Uterus (tissue), 2 donors: ENCODE data around the gene AGTR2.

ENCODE experiments used
- POLR2A ChIP-seq, 2 donors: fragments of 450-650 bp; IDR thresholded peaks; one replicate each; pipeline ENCODE4 v1.6.1; 2016; ENCODE audit warnings: antibody characterized with exemption in 2 of 2, mild to moderate bottlenecking in 1 of 2, moderate library complexity in 1 of 2
- TF ChIP-seq, protein P1 (sequence below), 4 experiments: fragments of 200-600 bp in 2 of 4; fragments of 450-650 bp in 2 of 4; sonication (generic) in 2 of 4; IDR thresholded peaks; one replicate each; pipeline ENCODE4 v1.5.1; 2016 to 2019; ENCODE audit warnings: antibody characterized with exemption in 4 of 4, mild to moderate bottlenecking in 2 of 4, moderate library complexity in 1 of 4

DNA sequence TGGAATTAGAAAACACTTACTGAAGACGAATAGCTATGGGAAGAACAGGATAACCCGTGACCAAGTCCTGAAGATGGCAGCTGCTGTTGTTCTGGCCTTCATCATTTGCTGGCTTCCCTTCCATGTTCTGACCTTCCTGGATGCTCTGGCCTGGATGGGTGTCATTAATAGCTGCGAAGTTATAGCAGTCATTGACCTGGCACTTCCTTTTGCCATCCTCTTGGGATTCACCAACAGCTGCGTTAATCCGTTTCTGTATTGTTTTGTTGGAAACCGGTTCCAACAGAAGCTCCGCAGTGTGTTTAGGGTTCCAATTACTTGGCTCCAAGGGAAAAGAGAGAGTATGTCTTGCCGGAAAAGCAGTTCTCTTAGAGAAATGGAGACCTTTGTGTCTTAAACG, 2.4 kb downstream of the AGTR2 start:
- TF ChIP-seq, protein P1, sequence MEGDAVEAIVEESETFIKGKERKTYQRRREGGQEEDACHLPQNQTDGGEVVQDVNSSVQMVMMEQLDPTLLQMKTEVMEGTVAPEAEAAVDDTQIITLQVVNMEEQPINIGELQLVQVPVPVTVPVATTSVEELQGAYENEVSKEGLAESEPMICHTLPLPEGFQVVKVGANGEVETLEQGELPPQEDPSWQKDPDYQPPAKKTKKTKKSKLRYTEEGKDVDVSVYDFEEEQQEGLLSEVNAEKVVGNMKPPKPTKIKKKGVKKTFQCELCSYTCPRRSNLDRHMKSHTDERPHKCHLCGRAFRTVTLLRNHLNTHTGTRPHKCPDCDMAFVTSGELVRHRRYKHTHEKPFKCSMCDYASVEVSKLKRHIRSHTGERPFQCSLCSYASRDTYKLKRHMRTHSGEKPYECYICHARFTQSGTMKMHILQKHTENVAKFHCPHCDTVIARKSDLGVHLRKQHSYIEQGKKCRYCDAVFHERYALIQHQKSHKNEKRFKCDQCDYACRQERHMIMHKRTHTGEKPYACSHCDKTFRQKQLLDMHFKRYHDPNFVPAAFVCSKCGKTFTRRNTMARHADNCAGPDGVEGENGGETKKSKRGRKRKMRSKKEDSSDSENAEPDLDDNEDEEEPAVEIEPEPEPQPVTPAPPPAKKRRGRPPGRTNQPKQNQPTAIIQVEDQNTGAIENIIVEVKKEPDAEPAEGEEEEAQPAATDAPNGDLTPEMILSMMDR (IDR thresholded peaks at IDR 0.05), result no peak
- no peak for TF ChIP-seq POLR2A (IDR thresholded peaks at IDR 0.05)
